HEK293 (cell line): ENCODE data around the gene DIS3L2.

ENCODE experiments used
- CTCF ChIA-PET: fragments of 350-600 bp; formaldehyde crosslinking; extraction: SDS; loops from one replicate; lab custom pipeline; 2021; ENCODE audit warnings: antibody characterized with exemption; lab: Yijun Ruan, JAX
- POLR2A ChIA-PET: fragments of 300-600 bp; formaldehyde crosslinking; extraction: SDS; loops from one replicate; lab custom pipeline; 2020; ENCODE audit warnings: antibody characterized with exemption, inconsistent platforms; lab: Yijun Ruan, JAX
- H3K27ac ChIP-seq: fragments of 200-500 bp; sonication (Bioruptor generic); 2 replicates; pipeline ENCODE4 v1.5.1; 2014; ENCODE audit warnings: low read depth, low read length, control low read depth, inconsistent platforms; ENCODE audit errors: extremely low read depth
- H3K36me3 ChIP-seq, 2 experiments: fragments of 200-500 bp in 1 of 2; sonication (Bioruptor generic) in 1 of 2; 1 replicate in 1 of 2; 2 replicates in 1 of 2; pipeline ENCODE4 v1.5.1; 2014 to 2017; ENCODE audit warnings: inconsistent platforms in 2 of 2, low read length in 2 of 2; ENCODE audit not compliant: control insufficient read depth in 2 of 2, insufficient read depth in 1 of 2
- H3K4me1 ChIP-seq: fragments of 200-500 bp; sonication (Bioruptor generic); 2 replicates; pipeline ENCODE4 v1.5.1; 2014; ENCODE audit warnings: mild to moderate bottlenecking, low read length, inconsistent platforms; ENCODE audit not compliant: control insufficient read depth, insufficient read depth
- H3K4me3 ChIP-seq: 2 replicates; pipeline ENCODE4 v1.5.1; 2011; ENCODE audit warnings: low read depth, mild to moderate bottlenecking, control low read depth, low read length, moderate library complexity
- H3K9me3 ChIP-seq: fragments of 200-500 bp; sonication (Bioruptor generic); 2 replicates; pipeline ENCODE4 v1.5.1; 2014; ENCODE audit warnings: low read depth, low read length, inconsistent platforms; ENCODE audit not compliant: control insufficient read depth, insufficient read depth
- BCL11A ChIP-seq: fragments of 450-650 bp; formaldehyde crosslinking; IDR thresholded peaks from 2 replicates; pipeline ENCODE4 v1.5.1; 2016; ENCODE audit warnings: low read depth, missing biosample characterization, missing genetic modification characterization
- BCL11B ChIP-seq: fragments of 450-650 bp; formaldehyde crosslinking; IDR thresholded peaks from 2 replicates; pipeline ENCODE4 v1.5.1; 2016; ENCODE audit warnings: low read depth, missing biosample characterization, missing genetic modification characterization
- FEZF1 ChIP-seq: fragments of 450-650 bp; formaldehyde crosslinking; IDR thresholded peaks from 2 replicates; pipeline ENCODE4 v1.5.1; 2016; ENCODE audit warnings: missing biosample characterization, missing genetic modification characterization
- HOXC10 ChIP-seq: sonication (generic); formaldehyde crosslinking; IDR thresholded peaks from 2 replicates; pipeline ENCODE4 v1.8.1; 2023; ENCODE audit warnings: mild to moderate bottlenecking, missing genetic modification reagents
- KLF7 ChIP-seq: fragments of 450-650 bp; formaldehyde crosslinking; IDR thresholded peaks from 2 replicates; pipeline ENCODE4 v1.5.1; 2016; ENCODE audit warnings: missing biosample characterization, missing genetic modification characterization, borderline replicate concordance
- RBAK ChIP-seq: fragments of 450-650 bp; formaldehyde crosslinking; IDR thresholded peaks from 2 replicates; pipeline ENCODE4 v1.5.1; 2016; ENCODE audit warnings: missing biosample characterization, missing genetic modification characterization
- SALL2 ChIP-seq: fragments of 450-650 bp; formaldehyde crosslinking; IDR thresholded peaks from 2 replicates; pipeline ENCODE4 v1.5.0; 2017; ENCODE audit warnings: missing biosample characterization, mild to moderate bottlenecking, missing genetic modification characterization, borderline replicate concordance
- SETDB1 ChIP-seq: IDR thresholded peaks from one replicate; pipeline ENCODE4 v1.6.1; 2017; ENCODE audit warnings: mild to moderate bottlenecking, low read length, moderate library complexity, mixed read lengths; ENCODE audit not compliant: insufficient read length
- ZBTB20 ChIP-seq: fragments of 450-650 bp; formaldehyde crosslinking; IDR thresholded peaks from 2 replicates; pipeline ENCODE4 v1.5.1; 2016; ENCODE audit warnings: missing biosample characterization, missing genetic modification characterization
- ZBTB26 ChIP-seq: fragments of 450-650 bp; formaldehyde crosslinking; optimal IDR thresholded peaks from 2 replicates; pipeline ENCODE3; 2016; ENCODE audit warnings: missing biosample characterization, mild to moderate bottlenecking, missing genetic modification characterization
- ZBTB7A ChIP-seq: fragments of 450-650 bp; formaldehyde crosslinking; IDR thresholded peaks from 2 replicates; pipeline ENCODE4 v1.5.1; 2016; ENCODE audit warnings: low read depth, missing biosample characterization, missing genetic modification characterization
- ZBTB8A ChIP-seq: fragments of 450-650 bp; formaldehyde crosslinking; IDR thresholded peaks from 2 replicates; pipeline ENCODE4 v1.5.1; 2016; ENCODE audit warnings: missing biosample characterization, missing genetic modification characterization
- ZFP69B ChIP-seq: fragments of 450-650 bp; formaldehyde crosslinking; IDR thresholded peaks from 2 replicates; pipeline ENCODE4 v1.5.1; 2016; ENCODE audit warnings: missing biosample characterization, missing genetic modification characterization
- ZNF146 ChIP-seq: fragments of 450-650 bp; formaldehyde crosslinking; IDR thresholded peaks from 2 replicates; pipeline ENCODE4 v1.5.1; 2016; ENCODE audit warnings: missing biosample characterization, missing genetic modification characterization
- ZNF280D ChIP-seq: fragments of 450-650 bp; formaldehyde crosslinking; IDR thresholded peaks from 2 replicates; pipeline ENCODE4 v1.5.1; 2016; ENCODE audit warnings: missing biosample characterization, missing genetic modification characterization
- ZNF362 ChIP-seq: fragments of 450-650 bp; formaldehyde crosslinking; IDR thresholded peaks from 2 replicates; pipeline ENCODE4 v1.5.1; 2016; ENCODE audit warnings: missing biosample characterization, missing genetic modification characterization
- ZNF394 ChIP-seq: fragments of 450-650 bp; formaldehyde crosslinking; IDR thresholded peaks from 2 replicates; pipeline ENCODE4 v1.5.1; 2016; ENCODE audit warnings: missing biosample characterization, missing genetic modification characterization, mild to moderate bottlenecking, moderate library complexity, borderline replicate concordance
- ZNF433 ChIP-seq: fragments of 450-650 bp; formaldehyde crosslinking; IDR thresholded peaks from 2 replicates; pipeline ENCODE4 v1.5.1; 2016; ENCODE audit warnings: missing biosample characterization, missing genetic modification characterization, low read depth
- ZNF521 ChIP-seq: fragments of 450-650 bp; formaldehyde crosslinking; IDR thresholded peaks from 2 replicates; pipeline ENCODE4 v1.5.1; 2017; ENCODE audit warnings: missing biosample characterization, mild to moderate bottlenecking, missing genetic modification characterization
- ZNF580 ChIP-seq: fragments of 450-650 bp; formaldehyde crosslinking; IDR thresholded peaks from 2 replicates; pipeline ENCODE4 v1.5.1; 2016; ENCODE audit warnings: missing biosample characterization, missing genetic modification characterization
- ZNF621 ChIP-seq: fragments of 450-650 bp; formaldehyde crosslinking; IDR thresholded peaks from 2 replicates; pipeline ENCODE4 v1.5.1; 2017; ENCODE audit warnings: missing biosample characterization, missing genetic modification characterization
- ZNF626 ChIP-seq: fragments of 450-650 bp; sonication (Bioruptor Pico); formaldehyde crosslinking; IDR thresholded peaks from 2 replicates; pipeline ENCODE4 v1.5.1; 2018; ENCODE audit warnings: missing biosample characterization, missing genetic modification characterization, inconsistent platforms
- ZNF639 ChIP-seq: fragments of 450-650 bp; formaldehyde crosslinking; IDR thresholded peaks from 2 replicates; pipeline ENCODE4 v1.5.1; 2016; ENCODE audit warnings: missing biosample characterization, missing genetic modification characterization
- ZNF664 ChIP-seq: fragments of 450-650 bp; formaldehyde crosslinking; IDR thresholded peaks from 2 replicates; pipeline ENCODE4 v1.5.1; 2016; ENCODE audit warnings: missing biosample characterization, missing genetic modification characterization
- ZNF692 ChIP-seq: fragments of 450-650 bp; formaldehyde crosslinking; IDR thresholded peaks from 2 replicates; pipeline ENCODE4 v1.5.1; 2016; ENCODE audit warnings: missing biosample characterization, missing genetic modification characterization

The DIS3L2 gene

GRCh38 chr2:232299927-232300674, 338.6 kb downstream of the DIS3L2 start (continued):
- TF ChIP-seq ZBTB7A (tag by site-specific recombination), result no peak
- no peak for TF ChIP-seq RBAK (tag by site-specific recombination)
- TF ChIP-seq ZBTB8A, result no peak
- TF ChIP-seq, all 188 proteins: peak for 0

- Histone ChIP-seq H3K4me3 (no peak overlapping the region), H3K4me1 (peaks cover 5% of the 10 kb centered on the region; the same call in 1 of the 2 replicates), H3K9me3 (no peaks in the 10 kb centered on the region)
- TF ChIP-seq ZNF639 (tag by site-specific recombination), result no peak
- TF ChIP-seq ZNF394 (tag by site-specific recombination), result no peak
- no peak for TF ChIP-seq SALL2 (tag by site-specific recombination)
- no peak for TF ChIP-seq FEZF1 (tag by site-specific recombination)
- TF ChIP-seq BCL11B (tag by site-specific recombination), result no peak
- TF ChIP-seq ZNF433 (tag by site-specific recombination), result no peak
- no peak for TF ChIP-seq ZNF280D (tag by site-specific recombination)
- no peak for TF ChIP-seq ZNF664
- no peak for TF ChIP-seq KLF7
- TF ChIP-seq ZBTB20 (tag by site-specific recombination), result no peak
- TF ChIP-seq ZNF621 (tag by site-specific recombination), result no peak
- TF ChIP-seq, all 188 proteins: peak for 0
- no peaks in the 10 kb centered on the region for H3K36me3 ChIP-seq
- CTCF ChIA-PET, result interaction anchor here (1.6 kb wide), 1 partner anchor 8 kb away, joined by 4 read pairs; no protein-coding TSS in a partner anchor
- POLR2A ChIA-PET, result interaction anchor here (0.6 kb wide), 1 partner anchor 80 kb away, joined by 3 read pairs; no protein-coding TSS in a partner anchor
- no peak overlapping the region for H3K27ac ChIP-seq
Measured at GRCh38 chr2:232300894-232301387, 339.4 kb downstream of the DIS3L2 start.

GRCh38 chr2:232304236-232304635, 342.7 kb downstream of the DIS3L2 start:
- Histone ChIP-seq H3K4me3 (no peak overlapping the region), H3K27ac (no peak overlapping the region), H3K36me3 (no peaks in the 10 kb centered on the region), H3K9me3 (no peaks in the 10 kb centered on the region), H3K4me1 (peaks cover 5% of the 10 kb centered on the region; the same call in 1 of the 2 replicates)
- POLR2A ChIA-PET, result no interaction called here
- CTCF ChIA-PET, result interaction anchor here (1.1 kb wide), 1 partner anchor 11 kb away, joined by 4 read pairs; no protein-coding TSS in a partner anchor
- TF ChIP-seq ZNF692 (tag by site-specific recombination) (no peak), SETDB1 (no peak), ZBTB26 (tag by site-specific recombination) (no peak), ZNF521 (tag by site-specific recombination) (no peak), HOXC10 (no peak), ZNF362 (tag by site-specific recombination) (no peak), ZFP69B (tag by site-specific recombination) (no peak), BCL11A (no peak), ZNF146 (no peak), ZNF626 (tag by site-specific recombination) (no peak), ZNF580 (no peak)
